H1 (cell line): Measurements from ENCODE around the gene KCNQ1OT1. TPM values are rescaled to one million over a fixed set of nuclear protein-coding genes. Genes with fewer than 3 reads are reported as not detected.

Source experiments
- ATF2 ChIP-seq: IDR thresholded peaks from 2 replicates; pipeline ENCODE4 v1.6.1; 2012; ENCODE audit warnings: low read length, inconsistent platforms
- CHD7 ChIP-seq: fragments of 300-600 bp; sonication (generic); IDR thresholded peaks from 2 replicates; pipeline ENCODE4 v1.7.1; 2012; ENCODE audit warnings: low read length, moderate library complexity, mild to moderate bottlenecking, inconsistent platforms; ENCODE audit not compliant: insufficient replicate concordance
- EP300 ChIP-seq, 2 experiments: IDR thresholded peaks; 1 replicate in 1 of 2; 2 replicates in 1 of 2; pipeline ENCODE4 v1.6.1; 2011 to 2012; ENCODE audit warnings: low read depth in 2 of 2, low read length in 2 of 2, mild to moderate bottlenecking in 2 of 2, borderline replicate concordance in 1 of 2, inconsistent platforms in 1 of 2, moderate library complexity in 1 of 2
- JUN ChIP-seq: IDR thresholded peaks from 2 replicates; pipeline ENCODE4 v1.6.1; 2011; ENCODE audit warnings: low read depth, mild to moderate bottlenecking, improper control_type of control experiment, low read length
- MAFK ChIP-seq: IDR thresholded peaks from 2 replicates; pipeline ENCODE4 v1.6.1; 2012; ENCODE audit warnings: low read depth, mild to moderate bottlenecking, improper control_type of control experiment, low read length
- RFX5 ChIP-seq: IDR thresholded peaks from 2 replicates; pipeline ENCODE4 v1.6.1; 2011; ENCODE audit warnings: low read depth, low read length, improper control_type of control experiment, borderline replicate concordance
- RNF2 ChIP-seq: fragments of 200-900, 300-1000 bp; sonication (generic); IDR thresholded peaks from 2 replicates; pipeline ENCODE4 v1.7.1; 2016; ENCODE audit warnings: borderline replicate concordance, low read depth, mild to moderate bottlenecking, antibody characterized with exemption, low read length; ENCODE audit not compliant: poor library complexity, severe bottlenecking; ENCODE audit errors: missing control alignments
- polyA plus RNA-seq, 7 experiments: library from polyadenylated mRNA; depleted of rRNA in 3 of 7; stranded (reverse) in 5 of 7; unstranded in 2 of 7; fragments of >200 nt in 5 of 7; fragments of 200-250 nt in 2 of 7; gene quantifications; 1 replicate in 5 of 7; 2 replicates in 1 of 7; 4 replicates in 1 of 7; pipeline versions ENCODE4 v1.2.1 to v1.2.3, GENCODE V29; 2011 to 2013; ENCODE audit warnings: missing spikeins in 2 of 7, mixed read lengths in 2 of 7
- total RNA-seq: library from RNA; stranded (reverse); fragmentation: NEBNext Ultra II Directional; extraction: Animal tissue kit (Norgen Biotek cat#: 25700); gene quantifications from 2 replicates; pipeline ENCODE4 v1.2.1, GENCODE V29; 2021

The KCNQ1OT1 gene
- total and polyA plus RNA-seq, 2 of the 8 experiments (the other 6 are each of a cell fraction or from before 2014, with no cell fraction given) = 0.21 to 1.2 TPM

GRCh38 chr11:2730272-2731129 is 30.7 kb upstream of the KCNQ1OT1 start (continued):
- TF ChIP-seq RNF2 (no peak), ATF2 (no peak), JUN (no peak), CHD7 (no peak), RFX5 (no peak), MAFK (no peak), EP300 (IDR thresholded peaks at IDR 0.05; ENCODE audit: borderline replicate concordance in 1 of 2, low read depth in 2 of 2, low read length in 2 of 2) (no peak)
